ENCODE data around the gene CNTNAP5. TPM values are rescaled to one million over a fixed set of nuclear protein-coding genes. Genes with fewer than 3 reads are reported as not detected.

CNTNAP5 gene
- total RNA-seq, 1 donor from 2014 or later = not detected

DNA sequence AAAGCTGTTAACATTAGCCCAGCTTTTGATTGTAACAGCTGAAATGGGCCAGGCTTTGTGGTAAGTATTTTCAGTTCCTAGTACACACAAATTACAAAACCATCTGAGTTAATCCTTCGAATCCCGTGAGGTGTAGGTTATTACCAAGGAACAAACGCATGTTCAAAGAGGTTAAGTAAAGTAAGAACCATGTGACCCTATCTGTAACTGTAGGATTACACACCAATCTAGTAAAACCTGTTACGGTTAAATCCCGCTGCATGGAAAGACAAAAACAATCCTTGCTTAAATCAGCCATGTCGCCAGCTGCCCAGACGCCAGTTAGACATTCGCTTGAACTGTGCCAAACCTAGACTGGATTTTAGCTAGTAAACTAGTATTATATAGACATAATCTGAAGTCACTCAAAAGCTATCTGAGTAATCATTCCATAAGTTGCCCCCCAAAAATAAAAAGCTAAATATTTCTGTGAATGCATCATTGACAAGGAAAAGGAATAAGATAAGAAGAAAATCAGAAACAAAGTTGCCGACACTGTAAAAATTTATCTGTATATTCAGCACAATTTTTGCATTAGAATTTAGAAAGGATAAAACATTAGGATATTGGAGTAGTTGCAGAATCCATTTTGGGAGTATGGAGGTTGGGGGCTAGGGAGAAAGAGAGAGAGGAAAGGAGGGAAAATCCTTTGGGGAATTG, 638.0 kb downstream of the CNTNAP5 start:
- DNase-seq = no peak
- TF ChIP-seq, protein P1, sequence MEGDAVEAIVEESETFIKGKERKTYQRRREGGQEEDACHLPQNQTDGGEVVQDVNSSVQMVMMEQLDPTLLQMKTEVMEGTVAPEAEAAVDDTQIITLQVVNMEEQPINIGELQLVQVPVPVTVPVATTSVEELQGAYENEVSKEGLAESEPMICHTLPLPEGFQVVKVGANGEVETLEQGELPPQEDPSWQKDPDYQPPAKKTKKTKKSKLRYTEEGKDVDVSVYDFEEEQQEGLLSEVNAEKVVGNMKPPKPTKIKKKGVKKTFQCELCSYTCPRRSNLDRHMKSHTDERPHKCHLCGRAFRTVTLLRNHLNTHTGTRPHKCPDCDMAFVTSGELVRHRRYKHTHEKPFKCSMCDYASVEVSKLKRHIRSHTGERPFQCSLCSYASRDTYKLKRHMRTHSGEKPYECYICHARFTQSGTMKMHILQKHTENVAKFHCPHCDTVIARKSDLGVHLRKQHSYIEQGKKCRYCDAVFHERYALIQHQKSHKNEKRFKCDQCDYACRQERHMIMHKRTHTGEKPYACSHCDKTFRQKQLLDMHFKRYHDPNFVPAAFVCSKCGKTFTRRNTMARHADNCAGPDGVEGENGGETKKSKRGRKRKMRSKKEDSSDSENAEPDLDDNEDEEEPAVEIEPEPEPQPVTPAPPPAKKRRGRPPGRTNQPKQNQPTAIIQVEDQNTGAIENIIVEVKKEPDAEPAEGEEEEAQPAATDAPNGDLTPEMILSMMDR (IDR thresholded peaks at IDR 0.05) = no peak
- Histone ChIP-seq H3K36me3 (no peaks in the 10 kb centered on the region), H3K4me1 (no peaks in the 10 kb centered on the region), H3K9me3 (no peaks in the 10 kb centered on the region), H3K27me3 (ENCODE audit: low read depth) (no peaks in the 10 kb centered on the region), H3K4me3 (no peak overlapping the region), H3K27ac (no peak overlapping the region)
- intact Hi-C loops (cut with DNase I) = no loop called here
- no peak for ATAC-seq

DNA sequence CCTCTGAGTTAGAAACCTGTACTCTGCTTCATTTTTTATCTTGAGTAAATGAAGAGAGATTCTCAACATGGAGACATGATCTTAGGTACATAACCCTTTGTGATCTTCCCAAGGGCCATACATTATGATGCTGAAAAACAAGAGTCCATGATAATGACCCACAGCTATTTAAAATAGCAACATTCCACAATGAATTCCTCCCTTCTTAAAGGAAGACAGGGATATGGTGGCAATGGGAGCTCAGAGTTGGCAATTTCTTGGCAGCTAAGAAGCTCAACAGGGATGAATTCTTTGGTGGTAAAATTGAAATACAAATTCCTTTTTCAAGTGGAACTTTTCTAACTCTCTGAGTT, 638.5 kb downstream of the CNTNAP5 start:
- Histone ChIP-seq H3K4me3 (no peak overlapping the region), H3K9me3 (no peaks in the 10 kb centered on the region), H3K4me1 (no peaks in the 10 kb centered on the region), H3K27ac (no peak overlapping the region), H3K27me3 (ENCODE audit: low read depth) (no peaks in the 10 kb centered on the region), H3K36me3 (no peaks in the 10 kb centered on the region)
- no peak for DNase-seq
- TF ChIP-seq, protein P1 (IDR thresholded peaks at IDR 0.05) = no peak
- no peak for ATAC-seq
- intact Hi-C loops (cut with DNase I) = no loop called here

DNA sequence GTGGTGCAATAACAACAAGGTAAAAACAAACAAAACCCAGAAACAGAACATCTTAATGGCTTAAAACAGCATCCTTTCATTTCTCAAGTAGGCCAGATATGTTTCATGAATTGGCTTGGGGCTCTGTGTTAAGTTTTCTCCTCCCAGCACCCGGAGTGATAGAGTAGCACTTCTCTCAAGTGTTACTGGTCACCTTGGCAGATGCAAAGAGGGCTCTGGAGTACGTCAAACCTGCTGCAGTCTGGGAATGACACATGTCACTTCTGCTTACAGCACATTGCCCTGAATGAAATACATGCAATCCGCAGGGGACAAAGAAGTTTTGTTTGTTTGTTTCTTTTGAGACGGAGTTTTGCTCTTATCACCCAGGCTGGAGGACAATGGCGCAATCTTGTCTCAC, 639.3 kb downstream of the CNTNAP5 start:
- peak; percentile 62 to 78 for ATAC-seq
- DNase-seq = no peak
- H3K4me1 ChIP-seq = no peaks in the 10 kb centered on the region
- H3K9me3 ChIP-seq = no peaks in the 10 kb centered on the region
- intact Hi-C loops (cut with DNase I) = no loop called here
- no peaks in the 10 kb centered on the region for H3K36me3 ChIP-seq
- H3K27ac ChIP-seq = no peak overlapping the region
- TF ChIP-seq, protein P1 (IDR thresholded peaks at IDR 0.05) = no peak
- H3K4me3 ChIP-seq = no peak overlapping the region
- H3K27me3 ChIP-seq (ENCODE audit: low read depth) = no peaks in the 10 kb centered on the region

DNA sequence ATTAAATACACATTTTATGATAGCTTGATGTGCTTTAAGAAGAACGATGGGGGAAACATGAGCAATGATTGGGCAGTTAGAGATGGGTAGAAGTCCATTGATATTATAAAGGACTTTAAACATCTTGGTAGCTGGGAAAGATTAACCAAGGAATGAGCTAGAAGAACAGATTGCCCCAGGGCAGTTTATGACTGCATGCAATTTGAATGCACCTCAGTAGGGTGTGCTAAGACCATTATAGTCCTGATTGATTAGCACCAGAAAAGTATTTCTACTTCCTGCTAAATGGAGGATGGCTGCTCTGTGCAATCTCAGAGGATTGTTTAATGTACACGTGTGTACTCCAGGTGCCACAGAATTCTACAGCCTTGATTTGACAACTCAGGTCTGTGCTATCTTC, 641.9 kb downstream of the CNTNAP5 start:
- DNase-seq = no peak
- intact Hi-C loops (cut with DNase I) = no loop called here
- Histone ChIP-seq H3K27ac (no peak overlapping the region), H3K27me3 (ENCODE audit: low read depth) (no peaks in the 10 kb centered on the region), H3K36me3 (no peaks in the 10 kb centered on the region), H3K4me1 (no peaks in the 10 kb centered on the region), H3K9me3 (no peaks in the 10 kb centered on the region), H3K4me3 (no peak overlapping the region)
- no peak for ATAC-seq
- TF ChIP-seq, protein P1 (IDR thresholded peaks at IDR 0.05) = no peak

DNA sequence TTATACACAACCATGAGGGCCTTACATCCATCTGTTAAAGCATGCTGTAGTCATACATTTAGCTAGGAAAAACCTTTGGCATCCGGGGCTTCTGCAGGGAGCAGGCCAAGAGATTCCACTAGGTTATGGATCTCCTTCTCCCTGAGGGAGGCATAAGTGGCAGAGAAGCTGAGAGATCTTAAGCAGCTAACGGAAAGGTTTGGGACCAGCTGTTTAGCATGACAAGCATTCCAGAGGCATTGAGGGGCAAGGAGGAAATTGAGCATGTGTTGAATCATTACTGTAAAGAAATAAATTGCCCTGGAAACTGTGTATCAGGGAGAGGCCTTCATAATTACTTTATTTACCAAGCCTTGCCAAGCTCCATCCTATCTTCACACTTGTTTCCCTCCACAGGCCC, 643.1 kb downstream of the CNTNAP5 start:
- Histone ChIP-seq H3K9me3 (no peaks in the 10 kb centered on the region), H3K36me3 (no peaks in the 10 kb centered on the region), H3K27me3 (ENCODE audit: low read depth) (no peaks in the 10 kb centered on the region), H3K4me1 (no peaks in the 10 kb centered on the region), H3K4me3 (no peak overlapping the region), H3K27ac (no peak overlapping the region)
- ATAC-seq (no peak), DNase-seq (no peak)
- TF ChIP-seq, protein P1 (IDR thresholded peaks at IDR 0.05) = no peak
- intact Hi-C loops (cut with DNase I) = no loop called here
